Measurements from ENCODE around the gene NTNG1. TPM values are rescaled to one million over a fixed set of nuclear protein-coding genes. Genes with fewer than 3 reads are reported as not detected.

The NTNG1 gene
- total and polyA plus RNA-seq, 11 donors: 4.6 TPM; not detected in 10

GRCh38 chr1:107147843-107148242 lies 7.0 kb downstream of the NTNG1 start:
- intact Hi-C loops (cut with DNase I): loop anchor here in 1 of 10 donors (10.0 kb wide), 1 partner anchor 1123 kb away; no protein-coding TSS in a partner anchor
- Histone ChIP-seq H3K27ac (no peak overlapping the region), H3K4me1 (no peaks in the 10 kb centered on the region), H3K4me3 (no peak overlapping the region), H3K9me3 (no peaks in the 10 kb centered on the region), H3K27me3 (peaks cover 0 to 47% (median 11%) of the 10 kb centered on the region in 9 donors), H3K36me3 (no peaks in the 10 kb centered on the region)
- 77 to 83% (median 82%) methylated on average over 6 of the region's 6 CpGs for WGBS, 4 donors
- ATAC-seq (no peak), DNase-seq (no peak)
- TF ChIP-seq, protein P1, sequence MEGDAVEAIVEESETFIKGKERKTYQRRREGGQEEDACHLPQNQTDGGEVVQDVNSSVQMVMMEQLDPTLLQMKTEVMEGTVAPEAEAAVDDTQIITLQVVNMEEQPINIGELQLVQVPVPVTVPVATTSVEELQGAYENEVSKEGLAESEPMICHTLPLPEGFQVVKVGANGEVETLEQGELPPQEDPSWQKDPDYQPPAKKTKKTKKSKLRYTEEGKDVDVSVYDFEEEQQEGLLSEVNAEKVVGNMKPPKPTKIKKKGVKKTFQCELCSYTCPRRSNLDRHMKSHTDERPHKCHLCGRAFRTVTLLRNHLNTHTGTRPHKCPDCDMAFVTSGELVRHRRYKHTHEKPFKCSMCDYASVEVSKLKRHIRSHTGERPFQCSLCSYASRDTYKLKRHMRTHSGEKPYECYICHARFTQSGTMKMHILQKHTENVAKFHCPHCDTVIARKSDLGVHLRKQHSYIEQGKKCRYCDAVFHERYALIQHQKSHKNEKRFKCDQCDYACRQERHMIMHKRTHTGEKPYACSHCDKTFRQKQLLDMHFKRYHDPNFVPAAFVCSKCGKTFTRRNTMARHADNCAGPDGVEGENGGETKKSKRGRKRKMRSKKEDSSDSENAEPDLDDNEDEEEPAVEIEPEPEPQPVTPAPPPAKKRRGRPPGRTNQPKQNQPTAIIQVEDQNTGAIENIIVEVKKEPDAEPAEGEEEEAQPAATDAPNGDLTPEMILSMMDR (IDR thresholded peaks at IDR 0.05): no peak
- TF ChIP-seq POLR2A (IDR thresholded peaks at IDR 0.05): no peak

DNA sequence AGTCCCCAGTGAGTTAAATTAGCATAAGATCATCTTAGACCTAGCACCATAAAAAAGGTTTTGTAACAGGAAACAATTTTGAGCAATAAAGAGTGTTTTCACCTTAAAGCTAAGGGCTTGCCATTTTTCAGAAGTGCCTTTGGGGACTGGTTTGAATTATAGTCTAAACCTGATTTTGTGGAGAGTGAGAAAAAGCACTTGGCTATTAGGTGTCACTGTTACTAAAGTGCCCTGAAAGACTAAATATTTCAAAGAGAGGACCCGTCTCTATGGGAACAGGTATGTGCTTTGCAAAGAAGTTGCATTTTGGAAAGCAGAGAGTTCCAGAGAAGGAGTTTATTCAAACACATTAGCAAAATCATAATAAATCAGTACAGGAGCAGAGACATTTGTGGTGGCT lies 9.1 kb downstream of the NTNG1 start:
- Histone ChIP-seq H3K27me3 (peaks cover 0 to 31% (median 6%) of the 10 kb centered on the region in 9 donors), H3K36me3 (no peaks in the 10 kb centered on the region), H3K9me3 (no peaks in the 10 kb centered on the region), H3K4me3 (no peak overlapping the region), H3K27ac (no peak overlapping the region), H3K4me1 (no peaks in the 10 kb centered on the region)
- ATAC-seq (no peak), DNase-seq (no peak)
- WGBS, 4 donors: 73 to 87% (median 82%) methylated on average over 1 of the region's 1 CpG
- intact Hi-C loops (cut with DNase I): loop anchor here in 1 of 10 donors (10.0 kb wide), 1 partner anchor 1125 kb away; no protein-coding TSS in a partner anchor
- TF ChIP-seq POLR2A (IDR thresholded peaks at IDR 0.05): no peak
- TF ChIP-seq, protein P1 (IDR thresholded peaks at IDR 0.05): no peak

GRCh38 chr1:107151295-107151694 lies 10.5 kb downstream of the NTNG1 start:
- peaks cover 0 to 17% (median 0%) of the 10 kb centered on the region in 9 donors for H3K27me3 ChIP-seq
- ATAC-seq (no peak), DNase-seq (no peak)
- WGBS, 4 donors: 88 to 93% (median 88%) methylated on average over 3 of the region's 3 CpGs
- no peaks in the 10 kb centered on the region for H3K36me3 ChIP-seq
- TF ChIP-seq, protein P1 (IDR thresholded peaks at IDR 0.05): no peak
- no peak for TF ChIP-seq POLR2A (IDR thresholded peaks at IDR 0.05)
- no peak overlapping the region for H3K27ac ChIP-seq
- H3K9me3 ChIP-seq: no peaks in the 10 kb centered on the region
- intact Hi-C loops (cut with DNase I): no loop called here
- H3K4me3 ChIP-seq: no peak overlapping the region
- no peaks in the 10 kb centered on the region for H3K4me1 ChIP-seq

DNA sequence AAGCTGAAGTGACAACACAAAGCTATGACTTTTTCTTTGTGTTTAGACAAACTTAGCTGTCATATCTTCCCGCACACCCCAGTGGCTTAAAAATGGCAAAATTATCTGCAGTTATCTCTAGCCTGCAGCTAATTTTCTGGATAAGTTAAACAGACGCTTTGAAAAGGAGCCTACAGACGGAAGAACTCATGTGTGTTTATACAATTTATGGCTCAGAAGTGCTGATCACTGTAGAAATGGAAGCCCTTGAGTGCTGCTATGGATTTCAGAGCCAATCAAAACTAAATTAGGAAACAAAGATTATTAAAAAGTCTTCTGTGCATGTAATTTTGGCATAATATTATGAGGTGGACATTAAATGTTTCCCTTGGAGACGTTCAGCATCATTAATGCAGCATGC lies 11.6 kb downstream of the NTNG1 start:
- Histone ChIP-seq H3K4me1 (no peaks in the 10 kb centered on the region), H3K27ac (no peak overlapping the region), H3K27me3 (peaks cover 0 to 8% (median 0%) of the 10 kb centered on the region in 9 donors), H3K9me3 (no peaks in the 10 kb centered on the region), H3K4me3 (no peak overlapping the region), H3K36me3 (no peaks in the 10 kb centered on the region)
- intact Hi-C loops (cut with DNase I): no loop called here
- TF ChIP-seq, protein P1 (IDR thresholded peaks at IDR 0.05): no peak
- TF ChIP-seq POLR2A (IDR thresholded peaks at IDR 0.05): no peak
- DNase-seq (no peak), ATAC-seq (no peak)
- 40 to 52% (median 46%) methylated on average over 4 of the region's 4 CpGs for WGBS, 4 donors
